HG02970 (cell line): ENCODE measurements around the gene HPCAL1.

Experiments used
- ATAC-seq: cut with Tn5 transposase; IDR thresholded peaks from one replicate; pipeline ENCODE4 v1.9.1; 2021; ENCODE audit warnings: mild to moderate bottlenecking, moderate library complexity, moderate number of reproducible peaks; ENCODE audit not compliant: unreplicated experiment, low FRiP score

HPCAL1 gene

GRCh38 chr2:10380048-10380926, 77.6 kb downstream of the HPCAL1 start:
- no peak for ATAC-seq

GRCh38 chr2:10381997-10382353, 79.3 kb downstream of the HPCAL1 start:
- ATAC-seq: no peak

- ATAC-seq: no peak
Measured at GRCh38 chr2:10382354-10383061, 79.8 kb downstream of the HPCAL1 start.

- no peak for ATAC-seq
Measured at GRCh38 chr2:10383960-10384734, 81.4 kb downstream of the HPCAL1 start.

GRCh38 chr2:10385501-10385900, 82.8 kb downstream of the HPCAL1 start:
- ATAC-seq: no peak

GRCh38 chr2:10385933-10386773, 83.4 kb downstream of the HPCAL1 start:
- no peak for ATAC-seq

- no peak for ATAC-seq
Measured at GRCh38 chr2:10387033-10387432, 84.3 kb downstream of the HPCAL1 start.

GRCh38 chr2:10388954-10389560, 86.4 kb downstream of the HPCAL1 start:
- no peak for ATAC-seq

- no peak for ATAC-seq
Measured at GRCh38 chr2:10389573-10389972, 86.9 kb downstream of the HPCAL1 start.

GRCh38 chr2:10390369-10390801, 87.7 kb downstream of the HPCAL1 start:
- ATAC-seq: no peak

- no peak for ATAC-seq
Measured at GRCh38 chr2:10392100-10392499, 89.4 kb downstream of the HPCAL1 start.

- ATAC-seq: no peak
Measured at GRCh38 chr2:10392548-10392947, 89.8 kb downstream of the HPCAL1 start.

- no peak for ATAC-seq
Measured at GRCh38 chr2:10392951-10393639, 90.4 kb downstream of the HPCAL1 start.

- ATAC-seq: no peak
Measured at GRCh38 chr2:10393640-10393982, 90.9 kb downstream of the HPCAL1 start.

GRCh38 chr2:10395893-10396292, 93.2 kb downstream of the HPCAL1 start:
- no peak for ATAC-seq

GRCh38 chr2:10396464-10396863, 93.8 kb downstream of the HPCAL1 start:
- ATAC-seq: no peak

GRCh38 chr2:10397297-10397875, 94.7 kb downstream of the HPCAL1 start:
- ATAC-seq: no peak

- ATAC-seq: no peak
Measured at GRCh38 chr2:10397878-10398277, 95.2 kb downstream of the HPCAL1 start.

- ATAC-seq: no peak
Measured at GRCh38 chr2:10398496-10398895, 95.8 kb downstream of the HPCAL1 start.
